HEK293 (cell line): Measurements from ENCODE around the gene LMO1.

ENCODE experiments used
- CTCF ChIP-seq: fragments of 450-650 bp; formaldehyde crosslinking; IDR thresholded peaks from 2 replicates; pipeline ENCODE4 v1.5.1; 2016; ENCODE audit warnings: missing biosample characterization, missing genetic modification characterization
- PRDM1 ChIP-seq: fragments of 450-650 bp; formaldehyde crosslinking; IDR thresholded peaks from 2 replicates; pipeline ENCODE4; 2016; ENCODE audit warnings: missing biosample characterization, missing genetic modification characterization
- PRDM4 ChIP-seq: fragments of 450-650 bp; formaldehyde crosslinking; IDR thresholded peaks from 2 replicates; pipeline ENCODE4 v1.5.1; 2017; ENCODE audit warnings: missing biosample characterization, missing genetic modification characterization
- SETDB1 ChIP-seq: IDR thresholded peaks from one replicate; pipeline ENCODE4 v1.6.1; 2017; ENCODE audit warnings: mild to moderate bottlenecking, low read length, moderate library complexity, mixed read lengths; ENCODE audit not compliant: insufficient read length
- ZNF19 ChIP-seq: fragments of 450-650 bp; formaldehyde crosslinking; IDR thresholded peaks from 2 replicates; pipeline ENCODE4; 2016; ENCODE audit warnings: missing biosample characterization, missing genetic modification characterization, low read depth
- ZNF639 ChIP-seq: fragments of 450-650 bp; formaldehyde crosslinking; IDR thresholded peaks from 2 replicates; pipeline ENCODE4 v1.5.1; 2016; ENCODE audit warnings: missing biosample characterization, missing genetic modification characterization
- ZNF645 ChIP-seq: fragments of 450-650 bp; formaldehyde crosslinking; IDR thresholded peaks from 2 replicates; pipeline ENCODE4; 2016; ENCODE audit warnings: missing biosample characterization, missing genetic modification characterization

- TF ChIP-seq ZNF645 (tag by site-specific recombination) (no peak), ZNF19 (tag by site-specific recombination) (no peak), PRDM1 (tag by site-specific recombination) (no peak), PRDM4 (tag by site-specific recombination) (no peak), CTCF (tag by site-specific recombination) (no peak), ZNF639 (tag by site-specific recombination) (no peak), SETDB1 (no peak)
Observed at GRCh38 chr11:8298801-8299786, 35.4 kb upstream of the LMO1 start.
